HG03196 (cell line): Measurements from ENCODE around the gene NPPC.
"Not testable (repeated sequence)": the region's sequence is repeated elsewhere in the genome, so short reads cannot be mapped to it uniquely, and the experiment has no call there.

Experiments used
- ATAC-seq: cut with Tn5 transposase; IDR thresholded peaks from one replicate; pipeline ENCODE4 v1.9.1; 2021; ENCODE audit not compliant: unreplicated experiment

The NPPC gene, protein sequence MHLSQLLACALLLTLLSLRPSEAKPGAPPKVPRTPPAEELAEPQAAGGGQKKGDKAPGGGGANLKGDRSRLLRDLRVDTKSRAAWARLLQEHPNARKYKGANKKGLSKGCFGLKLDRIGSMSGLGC

DNA sequence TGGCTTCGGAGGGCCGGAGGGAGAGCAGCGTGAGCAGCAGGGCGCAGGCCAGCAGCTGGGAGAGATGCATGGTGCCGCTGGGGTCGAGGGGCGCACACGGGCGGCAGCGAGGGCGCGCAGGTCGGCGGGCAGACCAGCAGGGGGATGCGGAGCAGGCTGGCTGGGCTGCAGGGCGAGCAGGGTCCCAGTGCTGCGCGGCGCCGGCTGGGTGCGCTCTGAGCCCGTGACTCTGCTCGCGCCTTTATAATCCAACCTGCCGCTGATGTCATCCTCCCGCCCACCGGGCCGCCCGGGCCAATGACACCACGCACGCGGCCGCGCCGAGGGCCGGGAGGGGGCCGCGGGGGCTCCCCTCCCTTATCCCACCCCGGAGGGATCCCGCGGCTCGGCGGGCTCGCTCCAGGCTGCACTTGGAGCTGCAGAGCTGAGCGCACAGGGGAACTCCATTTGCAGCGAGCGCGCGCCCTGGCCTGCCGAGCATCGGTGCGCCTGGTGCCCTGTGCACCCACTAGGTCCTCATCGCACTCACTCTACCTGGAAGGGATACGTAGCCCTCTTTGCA, at the start of gene NPPC:
Gene NPPC, minus strand, starts transcription at position 217 of the 562 bp plus-strand sequence. Its CDS starts 147 bp downstream, at position 70.
- ATAC-seq = peak; percentile 48

DNA sequence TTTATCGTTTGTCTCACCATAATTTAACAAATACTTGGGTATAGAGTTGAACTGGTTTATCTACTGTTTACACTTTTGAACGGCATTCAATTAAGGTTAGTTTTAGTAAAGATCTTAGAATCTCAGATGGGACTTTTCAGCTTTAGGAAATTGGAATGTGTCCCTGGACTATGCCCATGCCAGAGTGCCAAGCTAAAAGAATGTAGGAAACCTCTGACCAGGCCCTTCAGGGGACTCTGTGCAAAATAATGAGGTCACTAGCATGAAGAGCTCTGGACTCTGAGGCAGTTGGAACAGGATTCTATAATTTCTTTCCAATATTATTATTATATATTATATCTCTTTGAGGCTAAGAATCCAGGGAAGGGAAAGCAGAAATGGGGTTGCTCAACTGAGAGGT, 48.8 kb upstream of the NPPC start:
- ATAC-seq = no peak

DNA sequence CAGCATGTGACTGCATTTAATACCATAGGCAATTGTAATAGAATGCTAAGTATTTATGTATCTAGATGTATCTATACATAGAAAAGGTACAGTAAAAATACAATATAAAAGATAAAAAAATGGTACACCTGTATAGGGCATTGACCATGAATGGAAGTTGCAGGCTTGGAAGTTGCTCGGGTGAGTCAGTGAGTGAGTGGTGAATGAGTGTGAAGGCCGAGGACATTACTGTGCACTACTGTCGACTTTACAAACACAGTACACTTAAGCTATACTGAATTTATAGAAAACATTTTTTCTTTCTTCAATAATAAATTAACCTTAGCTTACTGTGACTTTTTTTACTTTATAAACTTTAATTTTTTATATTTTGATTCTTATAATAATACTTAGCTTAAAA, 44.3 kb upstream of the NPPC start:
- ATAC-seq = no peak

DNA sequence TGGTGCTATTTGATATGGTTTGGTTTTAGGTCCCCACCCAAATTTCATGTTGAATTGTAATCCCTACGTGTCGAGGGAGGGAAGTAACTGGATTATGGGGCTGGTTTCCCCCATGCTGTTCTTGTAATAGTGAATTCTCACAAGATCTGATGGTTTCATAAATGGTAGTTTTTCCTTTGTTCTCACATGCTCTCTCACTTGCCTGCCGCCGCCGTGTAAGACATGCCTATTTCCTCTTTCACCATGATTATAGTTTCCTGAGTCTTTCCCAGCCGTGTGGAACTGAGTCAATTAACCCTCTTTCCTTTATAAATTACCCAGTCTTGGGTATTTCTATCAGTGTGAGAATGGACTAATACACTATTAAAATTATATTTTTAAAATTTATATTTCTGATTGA, 42.6 kb upstream of the NPPC start:
- no peak for ATAC-seq

DNA sequence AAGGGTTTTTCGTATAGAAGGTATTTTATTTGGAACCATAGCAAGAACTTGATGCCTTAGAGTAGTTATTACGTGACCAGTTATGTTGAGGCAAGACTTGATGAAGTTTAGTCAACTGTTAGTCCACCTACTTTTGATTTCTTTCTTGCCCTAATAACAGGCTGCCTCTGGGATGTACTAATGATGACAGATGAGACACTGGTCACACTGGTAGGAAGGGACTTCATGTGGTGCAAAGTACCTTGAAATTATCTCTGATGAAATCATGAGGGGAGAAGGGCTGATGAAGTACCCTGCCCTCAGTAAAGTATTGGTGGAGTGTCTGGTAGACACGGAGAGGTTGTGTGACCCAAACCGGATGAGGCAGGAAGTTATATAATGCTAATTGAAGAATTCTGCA, 40.7 kb upstream of the NPPC start:
- ATAC-seq = no peak

DNA sequence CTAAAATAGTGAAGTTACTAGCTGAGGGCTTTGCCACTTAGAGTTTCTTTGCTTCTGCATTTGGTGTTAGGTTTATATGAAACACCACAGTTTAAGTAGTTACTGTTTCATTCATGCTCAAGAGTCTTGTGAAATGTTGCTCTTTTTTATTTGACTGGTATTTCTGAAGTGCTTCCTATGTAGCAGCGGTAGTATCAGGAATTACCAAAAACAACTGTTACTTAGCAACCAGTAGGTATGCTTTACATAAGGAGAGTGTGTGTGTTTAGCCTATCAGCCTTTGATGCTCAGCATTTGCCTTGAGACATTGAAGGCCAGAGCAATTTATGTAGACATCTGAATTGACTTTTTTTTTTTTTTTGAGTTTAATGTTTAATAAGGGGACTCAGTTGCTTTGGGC, 38.9 kb upstream of the NPPC start:
- ATAC-seq = no peak

DNA sequence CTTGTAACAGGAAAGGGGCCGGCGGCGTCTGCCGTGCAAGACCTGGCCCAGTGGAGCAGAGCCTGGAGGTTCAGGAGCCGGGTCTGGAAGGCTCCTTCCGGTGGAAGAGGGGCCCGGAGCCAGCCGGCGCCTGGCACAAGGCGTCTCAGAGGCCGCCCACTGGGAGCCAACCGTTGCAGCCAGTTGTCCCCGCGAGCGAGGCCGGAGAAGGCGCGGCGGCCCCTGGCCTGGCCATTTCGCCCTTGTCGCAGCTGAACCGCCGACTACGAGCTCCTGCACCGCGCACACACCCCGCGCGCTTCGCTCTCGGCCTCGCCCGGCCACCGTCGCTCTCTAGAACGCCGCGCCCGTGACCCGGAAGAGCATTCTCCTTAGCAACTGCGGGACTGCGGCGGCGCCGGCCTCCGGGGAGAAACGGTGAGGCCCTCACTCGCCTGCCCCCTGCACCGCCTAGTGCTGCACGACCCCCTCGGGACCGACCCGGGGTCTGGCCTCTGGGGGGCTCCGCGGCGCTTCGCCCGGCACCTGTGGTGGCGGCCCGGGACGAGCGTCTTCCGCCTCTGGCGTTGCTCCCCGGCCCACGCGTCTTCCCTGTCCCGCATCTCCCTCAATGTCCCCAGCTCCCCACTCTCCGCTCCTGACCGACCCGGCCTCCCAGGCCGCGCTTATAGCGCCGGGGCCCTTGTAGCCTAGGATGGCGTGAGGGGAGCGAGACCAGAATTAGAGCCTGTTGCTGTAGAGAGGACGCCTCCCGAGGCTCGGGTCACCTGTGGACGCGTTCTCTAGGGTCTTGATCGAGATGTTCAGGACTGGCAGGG, 35.4 kb upstream of the NPPC start, which contains the start of gene DIS3L2:
Gene DIS3L2, plus strand, starts transcription at position 365 of the 818 bp plus-strand sequence. CDS start 53,215 bp downstream, outside the sequence.
- ATAC-seq = peak; percentile 90

DNA sequence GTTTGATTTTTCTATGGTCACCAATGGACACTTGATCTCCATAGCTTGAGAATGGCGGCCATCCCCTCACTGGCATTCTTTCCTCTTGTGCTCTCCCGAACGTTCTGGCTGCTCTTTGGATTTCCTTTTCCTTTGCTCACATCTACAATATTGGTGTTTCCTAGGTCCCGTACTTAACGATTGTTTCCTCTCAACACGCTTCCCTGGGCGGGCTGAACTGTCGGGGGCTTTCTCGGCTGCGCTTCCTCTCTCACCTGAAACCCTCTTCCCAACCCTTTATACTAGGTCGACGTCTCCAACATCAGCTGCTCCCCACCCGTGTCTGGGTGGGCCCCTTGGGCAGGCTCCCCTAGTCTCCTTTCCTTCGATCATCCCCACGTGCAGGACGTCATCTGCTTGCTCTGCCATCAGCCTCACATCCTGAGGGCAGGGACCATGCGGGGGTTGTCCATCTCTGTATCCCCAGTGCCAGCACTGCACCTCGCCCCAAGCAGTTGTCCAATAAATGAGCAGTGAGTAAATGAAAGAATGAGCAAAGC, 34.7 kb upstream of the NPPC start:
- ATAC-seq = peak; percentile 23

DNA sequence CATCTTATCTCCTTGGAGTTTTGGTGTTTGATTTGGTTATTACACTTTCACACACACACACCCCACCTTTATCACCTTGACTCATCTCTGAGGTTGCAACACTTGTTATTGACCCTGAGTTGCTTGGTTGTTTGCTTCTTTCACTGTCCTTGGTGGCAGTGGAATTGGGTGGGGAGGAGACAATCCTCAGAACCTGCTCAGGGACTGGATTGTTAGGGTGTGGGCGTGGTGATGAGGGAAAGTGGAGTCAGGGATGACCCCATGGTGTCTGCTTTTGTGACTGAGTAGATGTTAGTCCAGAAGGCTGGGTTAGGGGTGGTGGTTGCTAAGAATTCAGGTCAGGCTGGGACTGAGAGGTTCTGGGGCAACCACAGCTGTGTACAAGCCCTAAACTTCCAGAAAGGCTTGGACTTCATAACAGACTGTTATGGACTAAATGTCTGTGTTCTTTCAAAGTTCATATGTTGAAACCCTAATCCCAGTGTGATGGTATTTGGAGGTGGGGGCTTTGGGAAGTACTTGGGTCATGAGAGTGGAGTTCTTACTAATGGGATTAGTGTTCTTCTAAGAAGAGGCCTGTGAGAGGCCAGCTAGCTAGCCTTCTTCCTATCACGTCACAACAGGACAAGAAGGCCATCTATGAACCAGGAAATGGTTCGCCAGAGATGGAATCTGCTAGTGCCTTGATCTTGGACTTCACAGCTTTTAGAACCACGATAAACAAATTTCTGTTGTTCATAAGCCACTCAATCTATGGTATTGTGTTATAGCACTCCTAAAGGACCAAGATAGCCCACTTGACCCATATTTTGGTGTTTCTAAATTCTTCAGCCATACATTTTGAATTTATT, 31.9 kb upstream of the NPPC start:
- ATAC-seq = no peak

DNA sequence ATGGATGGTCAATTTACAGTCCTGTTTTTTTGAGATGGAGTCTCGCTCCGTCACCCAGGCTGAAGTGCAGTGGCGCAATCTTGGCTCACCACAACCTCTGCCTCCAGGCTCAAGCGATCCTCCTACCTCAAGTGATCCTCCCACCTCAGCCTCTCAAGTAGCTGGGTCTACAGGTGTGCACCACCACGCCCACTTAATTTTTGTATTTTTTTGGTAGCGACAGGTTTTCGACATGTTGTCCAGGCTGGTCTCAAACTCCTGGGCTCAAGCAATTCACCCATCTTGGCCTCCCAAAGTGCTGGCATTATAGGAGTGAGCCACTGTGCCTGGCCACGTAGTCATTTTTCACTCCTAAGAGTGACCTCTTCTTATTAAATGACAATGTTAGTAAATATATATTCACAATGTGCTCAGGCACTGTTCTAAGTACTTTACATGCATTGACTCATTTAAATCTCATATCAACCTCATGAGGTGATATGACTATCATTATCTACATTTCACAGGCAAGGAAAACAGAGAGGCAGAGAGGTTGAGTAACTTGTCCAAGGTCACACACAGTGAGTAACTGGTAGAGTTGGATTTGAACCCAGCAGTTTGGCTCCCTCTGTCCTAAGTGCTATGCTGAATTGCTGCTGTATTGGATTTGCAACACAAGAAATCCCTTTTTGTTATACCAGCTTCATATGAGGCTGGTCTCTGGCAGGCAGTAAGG, 29.7 kb upstream of the NPPC start:
- ATAC-seq = no peak

DNA sequence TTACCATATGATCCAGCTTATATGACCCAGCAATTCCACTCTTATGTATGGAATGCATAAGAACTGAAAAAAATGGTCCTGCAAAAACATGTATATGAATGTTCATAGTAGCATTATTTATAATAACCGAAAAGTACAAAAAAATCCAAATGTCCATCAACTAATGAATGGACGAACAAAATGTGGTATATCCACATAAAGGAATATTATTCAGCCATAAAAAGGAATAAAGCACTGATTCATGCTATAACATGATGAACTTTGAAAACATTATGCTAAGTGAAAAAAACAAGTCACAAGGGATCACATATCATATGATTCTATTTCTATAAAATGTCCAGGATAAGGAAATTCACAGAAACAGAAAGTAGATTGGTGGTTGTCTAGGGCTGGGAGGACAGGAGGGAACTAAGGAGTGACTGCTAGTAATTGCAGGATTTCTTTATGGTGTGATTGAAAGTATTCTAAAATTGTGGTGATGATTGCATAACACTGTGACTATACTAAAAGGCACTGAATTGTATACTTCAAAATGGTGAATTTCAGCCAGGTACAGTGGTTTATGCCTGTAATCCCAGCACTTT, 25.3 kb upstream of the NPPC start:
- ATAC-seq = no peak

DNA sequence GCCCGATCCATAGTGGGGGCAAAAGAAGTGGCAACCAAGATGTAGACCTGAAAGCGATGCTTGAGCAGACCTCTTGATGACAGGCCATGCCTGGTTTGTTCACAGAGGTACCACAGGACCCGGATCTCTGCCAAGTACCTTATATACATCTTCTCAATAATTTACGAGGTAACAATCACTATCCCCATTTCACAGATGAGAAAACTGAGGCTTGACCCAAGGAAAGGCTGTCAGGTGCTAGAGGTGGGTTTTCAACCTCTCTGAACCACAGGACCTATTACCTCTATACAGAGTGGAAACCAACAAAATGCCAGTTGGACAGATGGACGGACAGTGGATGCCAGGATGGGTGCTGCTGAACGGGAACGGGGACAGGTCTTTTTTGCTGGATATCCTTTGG, 21.5 kb upstream of the NPPC start:
- no peak for ATAC-seq

DNA sequence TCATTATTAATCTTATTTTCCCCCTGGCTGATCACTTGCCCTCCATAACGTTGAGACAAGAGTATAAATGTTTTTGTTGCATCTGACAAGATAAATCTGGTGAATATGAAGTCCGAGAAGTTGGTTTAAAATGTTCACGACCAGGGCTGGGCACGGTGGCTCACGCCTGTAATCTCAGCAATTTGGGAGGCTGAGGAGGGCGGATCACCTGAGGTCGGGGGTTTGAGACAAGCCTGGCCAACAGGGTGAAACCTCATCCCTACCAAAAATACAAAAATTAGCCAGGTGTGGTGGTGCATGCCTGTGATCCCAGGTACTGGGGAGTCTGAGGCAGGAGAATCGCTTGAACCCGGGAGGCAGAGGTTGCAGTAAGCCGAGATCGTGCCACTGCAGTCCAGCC, 20.9 kb upstream of the NPPC start:
- not testable (repeated sequence) for ATAC-seq

DNA sequence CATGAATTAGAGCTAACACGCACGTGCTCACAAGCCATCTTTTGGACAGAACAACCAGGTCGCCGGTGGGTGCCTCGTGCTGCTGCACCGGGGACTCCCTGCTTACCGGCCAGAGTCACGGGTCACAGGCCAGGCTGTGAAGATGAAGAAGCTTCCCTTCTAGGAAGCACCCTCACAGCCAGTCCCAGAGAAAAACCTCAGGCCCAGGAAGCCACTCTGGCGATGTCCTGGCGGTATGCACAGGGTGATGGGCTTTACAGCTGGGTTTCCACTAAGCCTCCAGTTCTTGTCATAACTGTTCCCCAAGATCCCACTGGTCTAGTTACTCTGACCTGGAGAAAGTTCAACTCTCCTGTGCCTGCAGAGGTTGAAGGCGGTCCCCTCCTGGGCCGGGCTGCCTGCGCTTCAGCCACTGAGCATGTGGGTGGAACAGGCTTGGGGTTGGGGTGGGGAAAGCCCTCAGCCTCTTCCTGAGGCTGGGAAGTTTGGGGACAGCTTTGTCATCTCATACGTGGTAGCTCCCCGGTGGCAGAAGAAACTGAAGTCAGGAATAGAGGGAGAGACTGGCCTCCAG, 20.1 kb upstream of the NPPC start:
- ATAC-seq = no peak

DNA sequence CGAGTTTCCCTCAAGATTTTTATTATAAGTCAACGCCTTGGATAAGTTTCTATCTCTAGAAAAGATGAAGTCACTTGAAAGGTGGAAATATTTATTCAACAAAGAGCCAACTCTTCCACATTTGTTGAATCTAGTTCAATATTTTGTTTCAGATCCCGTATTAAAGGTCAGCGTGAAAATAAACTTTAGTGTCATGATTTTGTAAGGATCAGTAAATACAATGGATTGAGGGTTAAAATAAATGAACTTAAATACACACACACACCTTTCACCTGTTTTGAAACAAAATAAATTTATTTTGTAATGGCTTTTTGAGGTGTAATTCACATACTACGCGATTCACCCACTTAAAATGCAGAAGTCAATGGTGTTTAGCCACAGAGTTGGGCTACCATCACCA, 16.0 kb upstream of the NPPC start:
- ATAC-seq = no peak

DNA sequence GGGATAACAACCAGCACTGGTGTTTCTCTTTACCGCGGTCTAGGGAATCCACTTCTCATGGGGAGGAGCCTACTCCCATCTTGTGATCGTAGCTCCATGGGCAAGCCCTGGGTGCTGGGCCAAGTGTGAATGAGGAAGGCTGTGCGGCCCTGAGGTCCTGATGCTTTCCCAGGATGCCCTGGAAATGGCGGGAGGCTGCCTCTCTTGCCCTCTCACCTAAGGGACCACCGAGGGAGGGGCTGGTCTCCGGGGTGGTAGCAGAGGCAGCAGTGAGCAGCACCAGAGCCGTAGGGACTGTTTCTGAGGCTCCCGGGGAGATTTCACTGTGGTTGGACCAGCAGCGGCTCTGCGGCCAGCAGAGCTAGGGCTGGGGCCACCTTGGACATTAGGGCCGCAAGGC, 15.5 kb upstream of the NPPC start:
- no peak for ATAC-seq

DNA sequence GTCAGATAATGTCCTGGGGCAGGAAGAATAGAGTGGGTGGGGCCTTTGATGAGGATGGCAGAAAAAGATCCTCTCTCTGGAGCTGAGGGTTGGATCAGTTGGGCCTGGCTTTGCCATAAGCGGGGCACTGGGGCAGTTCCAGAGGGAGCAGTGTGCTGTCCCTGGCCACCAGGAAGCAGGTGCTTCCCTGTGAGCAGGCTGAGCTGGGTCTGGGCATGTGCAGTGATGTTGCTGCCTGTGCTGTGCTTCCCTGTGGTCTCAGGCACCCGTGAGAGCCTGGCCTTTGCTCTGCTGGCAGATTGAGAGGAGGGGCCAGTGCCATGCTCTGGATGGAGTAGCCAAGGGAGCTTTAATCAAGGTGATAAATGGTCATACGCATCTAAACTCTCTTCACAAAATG, 14.6 kb upstream of the NPPC start:
- ATAC-seq = no peak

DNA sequence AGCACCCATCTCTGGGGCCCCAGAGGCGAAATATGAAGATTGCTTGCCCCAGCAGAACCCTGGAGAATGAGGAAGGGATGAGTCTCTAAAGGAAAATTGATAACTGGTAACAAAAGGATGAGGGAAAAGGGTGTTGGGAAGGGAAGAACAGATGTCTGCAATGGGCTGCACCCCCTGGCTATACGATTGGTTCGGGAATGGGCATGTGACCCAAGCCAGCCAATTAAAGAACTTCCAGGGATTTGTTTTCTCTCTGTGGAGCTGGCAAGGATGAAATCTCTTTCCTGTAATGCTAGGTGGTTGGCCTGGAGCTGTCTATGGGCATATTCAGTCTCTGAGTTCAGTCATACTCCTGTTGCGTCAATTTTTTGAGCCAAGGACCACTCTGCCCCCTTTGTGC, 12.8 kb upstream of the NPPC start:
- ATAC-seq = no peak

DNA sequence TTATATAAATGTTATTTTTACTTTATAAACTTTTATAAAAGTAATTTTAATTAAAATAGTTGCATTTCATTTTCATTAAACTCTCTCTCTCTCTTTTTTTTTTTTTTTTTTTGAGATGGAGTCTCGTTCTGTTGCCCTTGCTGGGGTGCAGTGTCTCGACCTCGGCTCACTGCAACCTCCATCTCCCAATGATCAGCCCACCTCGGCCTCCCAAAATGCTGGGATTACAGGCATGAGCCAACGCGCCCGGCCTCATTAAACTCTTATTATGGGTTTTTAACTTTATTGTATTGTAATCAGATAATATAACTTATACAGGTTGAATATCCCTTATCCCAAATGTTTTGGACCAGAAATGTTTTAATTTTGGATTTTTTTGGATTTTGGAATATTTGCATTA, 10.9 kb upstream of the NPPC start:
- ATAC-seq = no peak

DNA sequence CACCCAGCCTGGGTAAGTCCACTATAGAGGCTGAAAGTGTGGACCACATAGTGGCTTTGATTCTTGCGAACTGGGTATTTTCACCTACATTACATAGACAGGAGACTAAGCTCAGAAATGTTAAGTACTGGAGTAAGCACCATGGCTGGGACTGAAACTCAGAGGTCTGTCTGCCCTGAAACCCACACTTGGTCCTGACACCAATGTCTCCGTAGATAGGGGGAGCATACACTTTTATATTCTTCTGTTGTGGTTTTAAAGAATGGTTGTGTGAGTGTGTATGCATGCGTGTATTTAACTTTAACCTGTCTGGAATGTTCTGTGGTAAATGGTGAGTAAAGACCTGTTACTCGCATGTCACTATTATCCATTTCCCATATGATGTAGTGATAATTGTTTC, 10.3 kb upstream of the NPPC start:
- no peak for ATAC-seq
